Psoas muscle (tissue), 8 donors: ENCODE measurements around the gene BAZ2B. TPM values are rescaled to one million over a fixed set of nuclear protein-coding genes. Genes with fewer than 3 reads are reported as not detected.

Experiments used
- ATAC-seq, 4 donors: fragments of 200-7000 bp; cut with Tn5 transposase; one replicate each; pipeline ENCODE4 v1.9.1; 2020; ENCODE audit warnings: moderate library complexity in 3 of 4, mild to moderate bottlenecking in 2 of 4
- DNase-seq, 2 donors: peaks; one replicate each; pipeline ENCODE4 v3.0.0-alpha.2; 2020
- H3K27ac ChIP-seq: fragments of 200-600 bp; one replicate; pipeline ENCODE4 v1.8.0; 2022
- H3K27me3 ChIP-seq, 3 donors: fragments of 200-600 bp in 1 of 3; one replicate each; pipeline versions ENCODE4 v1.6.1 to v1.8.0; 2013 to 2022; ENCODE audit warnings: low read length in 2 of 3, mild to moderate bottlenecking in 2 of 3, moderate library complexity in 1 of 3; ENCODE audit not compliant: insufficient read depth in 3 of 3
- H3K36me3 ChIP-seq, 2 donors: fragments of 200-600 bp in 1 of 2; one replicate each; pipeline versions ENCODE4 v1.6.1 to v1.8.0; 2013 to 2022; ENCODE audit warnings: low read depth in 1 of 2, mild to moderate bottlenecking in 1 of 2, moderate library complexity in 1 of 2; ENCODE audit not compliant: insufficient read depth in 1 of 2
- H3K4me1 ChIP-seq: fragments of 200-600 bp; one replicate; pipeline ENCODE4 v1.8.0; 2022
- H3K4me3 ChIP-seq: fragments of 200-600 bp; one replicate; pipeline ENCODE4 v1.8.0; 2022; ENCODE audit warnings: mild to moderate bottlenecking
- H3K9me3 ChIP-seq: fragments of 200-600 bp; one replicate; pipeline ENCODE4 v1.8.0; 2022
- WGBS, 3 donors: extraction: QIAGEN DNeasy Blood & Tissue Kit; methylation state at CpG; one replicate each; pipeline versions ENCODE4 v1.1.6 to v1.1.7; 2013; 5-methylcytosine and 5-hydroxymethylcytosine counted together
- intact Hi-C, 2 donors: fragments of 100-400 bp; cut with DNase I; formaldehyde crosslinking; loops; one replicate each; pipeline versions ENCODE4 v1.11.0 to v1.14.2; 2022
- polyA plus RNA-seq, 3 donors: library from polyadenylated mRNA; stranded (reverse); fragments of 200-250 nt; gene quantifications; one replicate each; pipeline ENCODE4 v1.2.3, GENCODE V29; 2013
- total RNA-seq, 4 donors: library from RNA; stranded (reverse); fragmentation: NEBNext Ultra II Directional in 2 of 4; extraction: Animal tissue kit (Norgen Biotek cat#: 25700) in 2 of 4; gene quantifications; one replicate each; pipeline versions ENCODE4 v1.2.1 to v1.2.4, GENCODE V29; 2021 to 2023
- TF ChIP-seq, protein P1 (sequence below): fragments of 200-600 bp; IDR thresholded peaks from one replicate; pipeline ENCODE4 v1.8.0; 2022; ENCODE audit warnings: antibody characterized with exemption
- donor health status: healthy with polysubstance abuse.
- donor health status: DM: no; HTN: no; CAD: no; lungs with moderate emphysema.
- donor health status: Bipolar disorder and iron deficiency.
- donor health status: healthy.
- donor health status: DM: yes; HTN: yes; CAD: no.
- donor health status: DM: no; HTN: no; CAD: no.
- donor health status: DM: no; HTN: no; CAD: no.
- donor health status: DM: yes; HTN: yes; CAD: no.

Gene BAZ2B
- total and polyA plus RNA-seq, 7 donors: 7.5 to 27.0 (median 22.7) TPM

DNA sequence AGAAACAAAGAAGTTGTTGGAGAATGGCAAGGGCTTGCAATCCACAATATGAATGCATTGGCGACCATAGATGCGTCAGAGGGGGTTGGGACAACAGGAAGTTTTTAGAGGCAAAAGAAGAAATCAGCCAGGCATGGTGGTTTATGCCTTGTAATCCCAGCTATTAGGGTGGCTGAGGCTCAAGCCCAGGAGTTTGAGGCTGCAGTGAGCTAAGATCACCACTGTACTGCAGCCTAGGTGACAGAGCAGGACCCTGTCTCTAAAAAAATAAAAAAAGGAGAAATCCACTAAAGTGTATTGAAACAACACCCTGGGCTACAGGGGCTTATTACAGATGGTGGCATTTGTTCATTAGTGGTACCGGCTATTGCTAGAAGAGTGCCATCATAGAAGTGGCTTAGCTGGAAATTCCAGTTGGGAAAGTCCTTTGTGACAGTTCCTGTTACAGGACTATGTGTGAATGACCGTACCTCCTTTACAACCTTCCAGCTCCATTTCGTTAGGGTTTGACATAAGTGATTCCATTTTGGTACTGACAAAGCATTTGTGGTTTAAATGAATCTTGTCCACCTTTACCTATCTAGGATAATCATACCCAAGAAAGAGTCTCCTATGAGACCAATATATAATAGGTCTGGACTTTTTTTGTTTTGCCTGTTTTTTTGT lies 319.2 kb downstream of the BAZ2B start:
- intact Hi-C loops: no loop called here
- Histone ChIP-seq H3K27me3 (no peaks in the 10 kb centered on the region), H3K36me3 (no peaks in the 10 kb centered on the region), H3K4me1 (no peaks in the 10 kb centered on the region), H3K4me3 (no peak overlapping the region), H3K27ac (no peak overlapping the region), H3K9me3 (no peaks in the 10 kb centered on the region)
- TF ChIP-seq, protein P1, sequence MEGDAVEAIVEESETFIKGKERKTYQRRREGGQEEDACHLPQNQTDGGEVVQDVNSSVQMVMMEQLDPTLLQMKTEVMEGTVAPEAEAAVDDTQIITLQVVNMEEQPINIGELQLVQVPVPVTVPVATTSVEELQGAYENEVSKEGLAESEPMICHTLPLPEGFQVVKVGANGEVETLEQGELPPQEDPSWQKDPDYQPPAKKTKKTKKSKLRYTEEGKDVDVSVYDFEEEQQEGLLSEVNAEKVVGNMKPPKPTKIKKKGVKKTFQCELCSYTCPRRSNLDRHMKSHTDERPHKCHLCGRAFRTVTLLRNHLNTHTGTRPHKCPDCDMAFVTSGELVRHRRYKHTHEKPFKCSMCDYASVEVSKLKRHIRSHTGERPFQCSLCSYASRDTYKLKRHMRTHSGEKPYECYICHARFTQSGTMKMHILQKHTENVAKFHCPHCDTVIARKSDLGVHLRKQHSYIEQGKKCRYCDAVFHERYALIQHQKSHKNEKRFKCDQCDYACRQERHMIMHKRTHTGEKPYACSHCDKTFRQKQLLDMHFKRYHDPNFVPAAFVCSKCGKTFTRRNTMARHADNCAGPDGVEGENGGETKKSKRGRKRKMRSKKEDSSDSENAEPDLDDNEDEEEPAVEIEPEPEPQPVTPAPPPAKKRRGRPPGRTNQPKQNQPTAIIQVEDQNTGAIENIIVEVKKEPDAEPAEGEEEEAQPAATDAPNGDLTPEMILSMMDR: no peak
- WGBS, 3 donors: 93 to 94% (median 93%) methylated on average over 5 of the region's 5 CpGs
- ATAC-seq: no peak
- no peak for DNase-seq

DNA sequence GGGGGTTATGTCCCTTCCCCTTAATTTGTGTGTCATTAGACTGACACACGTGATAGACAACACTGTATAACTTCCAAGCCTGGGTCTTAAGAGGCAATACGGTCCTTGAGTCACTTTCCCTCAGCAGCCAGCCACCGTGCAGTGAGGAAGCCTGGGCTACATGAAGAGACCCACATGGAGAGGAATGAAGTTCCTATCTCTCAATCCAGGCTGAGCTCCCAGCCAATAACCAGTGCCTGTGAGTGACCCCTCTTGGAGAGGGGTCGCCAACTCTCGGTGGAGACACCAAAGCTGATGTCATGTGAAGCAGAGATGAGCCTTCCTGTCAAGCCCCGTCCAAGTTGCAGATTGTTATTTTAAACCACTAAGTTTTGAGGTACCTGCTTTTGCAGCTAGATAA lies 324.2 kb downstream of the BAZ2B start:
- DNase-seq: no peak
- Histone ChIP-seq H3K36me3 (no peaks in the 10 kb centered on the region), H3K27me3 (no peaks in the 10 kb centered on the region), H3K4me3 (no peak overlapping the region), H3K27ac (no peak overlapping the region), H3K4me1 (no peaks in the 10 kb centered on the region), H3K9me3 (no peaks in the 10 kb centered on the region)
- WGBS, 3 donors: 61 to 71% (median 63%) methylated on average over 6 of the region's 6 CpGs
- intact Hi-C loops: no loop called here
- ATAC-seq: no peak
- TF ChIP-seq, protein P1: no peak

GRCh38 chr2:159290289-159290907 lies 325.9 kb downstream of the BAZ2B start:
- 54 to 58% (median 57%) methylated on average over 7 of the region's 7 CpGs for WGBS, 3 donors
- Histone ChIP-seq H3K27ac (no peak overlapping the region), H3K4me3 (no peak overlapping the region), H3K36me3 (no peaks in the 10 kb centered on the region), H3K4me1 (peaks cover 6% of the 10 kb centered on the region), H3K9me3 (no peaks in the 10 kb centered on the region), H3K27me3 (no peaks in the 10 kb centered on the region)
- intact Hi-C loops: no loop called here
- DNase-seq: no peak
- TF ChIP-seq, protein P1: no peak
- no peak for ATAC-seq

GRCh38 chr2:159287733-159288132 lies 328.6 kb downstream of the BAZ2B start:
- no peak for ATAC-seq
- Histone ChIP-seq H3K27me3 (no peaks in the 10 kb centered on the region), H3K4me3 (no peak overlapping the region), H3K36me3 (peaks cover 0 to 4% of the 10 kb centered on the region in 2 donors), H3K27ac (no peak overlapping the region), H3K9me3 (no peaks in the 10 kb centered on the region), H3K4me1 (peaks cover 14% of the 10 kb centered on the region)
- TF ChIP-seq, protein P1: no peak
- DNase-seq: no peak
- intact Hi-C loops: loop anchor here in 1 of 2 donors (5.0 kb wide), 1 partner anchor 35 kb away; no protein-coding TSS in a partner anchor
